Measurements from ENCODE around the gene PRDM15.

- TF ChIP-seq, protein P1, sequence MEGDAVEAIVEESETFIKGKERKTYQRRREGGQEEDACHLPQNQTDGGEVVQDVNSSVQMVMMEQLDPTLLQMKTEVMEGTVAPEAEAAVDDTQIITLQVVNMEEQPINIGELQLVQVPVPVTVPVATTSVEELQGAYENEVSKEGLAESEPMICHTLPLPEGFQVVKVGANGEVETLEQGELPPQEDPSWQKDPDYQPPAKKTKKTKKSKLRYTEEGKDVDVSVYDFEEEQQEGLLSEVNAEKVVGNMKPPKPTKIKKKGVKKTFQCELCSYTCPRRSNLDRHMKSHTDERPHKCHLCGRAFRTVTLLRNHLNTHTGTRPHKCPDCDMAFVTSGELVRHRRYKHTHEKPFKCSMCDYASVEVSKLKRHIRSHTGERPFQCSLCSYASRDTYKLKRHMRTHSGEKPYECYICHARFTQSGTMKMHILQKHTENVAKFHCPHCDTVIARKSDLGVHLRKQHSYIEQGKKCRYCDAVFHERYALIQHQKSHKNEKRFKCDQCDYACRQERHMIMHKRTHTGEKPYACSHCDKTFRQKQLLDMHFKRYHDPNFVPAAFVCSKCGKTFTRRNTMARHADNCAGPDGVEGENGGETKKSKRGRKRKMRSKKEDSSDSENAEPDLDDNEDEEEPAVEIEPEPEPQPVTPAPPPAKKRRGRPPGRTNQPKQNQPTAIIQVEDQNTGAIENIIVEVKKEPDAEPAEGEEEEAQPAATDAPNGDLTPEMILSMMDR (IDR thresholded peaks at IDR 0.05; ENCODE audit: low read depth, low read length, missing input control), result no peak
- TF ChIP-seq RAD21 (IDR thresholded peaks at IDR 0.05), result no peak
- no peak for TF ChIP-seq TAF1 (conservative IDR thresholded peaks at IDR 0.05)
- TF ChIP-seq REST (IDR thresholded peaks at IDR 0.05), result no peak
These were observed 118.7 kb downstream of the PRDM15 start for GRCh38 chr21:41760411-41760810.

Measured in liver (tissue), 3 donors.